Measurements from ENCODE around the gene KDM4F. TPM values are rescaled to one million over a fixed set of nuclear protein-coding genes. Genes with fewer than 3 reads are reported as not detected.

The KDM4F gene
- total and polyA plus RNA-seq, 2 donors (not counting 3 experiments of a cell fraction or from before 2014, with no cell fraction given) = not detected

DNA sequence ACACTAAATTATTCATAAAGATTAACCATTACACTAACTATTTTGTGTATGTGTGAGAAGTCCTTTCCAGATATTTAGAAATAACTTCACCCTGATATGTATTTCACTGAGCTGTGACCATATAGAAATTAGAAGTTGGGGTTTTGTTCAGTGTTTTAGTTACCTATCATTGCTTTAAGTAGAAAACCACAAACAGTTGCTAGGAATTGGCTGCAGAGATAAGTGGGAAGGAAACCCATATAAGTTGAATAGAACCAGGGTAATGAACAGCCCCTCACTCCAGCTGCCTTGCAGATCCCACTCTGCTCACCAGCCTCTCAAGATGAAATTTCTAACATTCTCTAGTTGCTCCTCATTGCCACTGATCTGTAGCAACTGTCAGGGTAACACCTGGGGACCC lies 27.8 kb downstream of the KDM4F start:
- H2AFZ ChIP-seq (ENCODE audit: low read depth, low read length) = no peak overlapping the region
- H3K9me1 ChIP-seq (replicated peaks; ENCODE audit: control insufficient read depth, extremely low read depth, insufficient read depth, low read length) = no peaks in the 10 kb centered on the region
- intact Hi-C loops (cut with micrococcal nuclease) (no loop called here), dilution Hi-C loops (cut with MboI; ENCODE audit: extremely low pct_ligation_motif_present, low sequenced_read_pairs) (no loop called here)
- ChIA-PET CTCF (interaction anchor here (0.9 to 4.3 kb wide), 10 partner anchors 8 to 74 kb away, joined by 3 to 20 read pairs (median 4); partner anchors contain the start of genes ENDOD1 and SRSF8), POLR2A (no interaction called here)
- FAIRE-seq (no peak), DNase-seq (ENCODE audit: low read depth, low spot score) (no peak)
- no peaks in the 10 kb centered on the region for H3K27me3 ChIP-seq (ENCODE audit: control insufficient read depth in 2 of 2, insufficient read depth in 2 of 2, low read length in 2 of 2)
- no peaks in the 10 kb centered on the region for H3K79me2 ChIP-seq (ENCODE audit: control insufficient read depth, insufficient read depth, low read length)
- H3K4me3 ChIP-seq (replicated peaks in 1 of 3; ENCODE audit: insufficient read depth in 1 of 3, low read depth in 1 of 3, low read length in 3 of 3) = no peak overlapping the region
- BruUV-seq (replicated peaks) = no TSS peak
- no peak for TF ChIP-seq EZH2 (IDR thresholded peaks at IDR 0.05; ENCODE audit: borderline replicate concordance, low read depth, low read length, severe bottlenecking)
- no peak for TF ChIP-seq JUN (IDR thresholded peaks at IDR 0.05; ENCODE audit: borderline replicate concordance, insufficient read depth, insufficient read length, low read depth)
- no peak for TF ChIP-seq POLR2AphosphoS5 (IDR thresholded peaks at IDR 0.05; ENCODE audit: insufficient read depth, low read depth, low read length)
- no peaks in the 10 kb centered on the region for H3K36me3 ChIP-seq (ENCODE audit: control insufficient read depth in 2 of 2, extremely low read depth in 1 of 2, insufficient read depth in 2 of 2, low read length in 2 of 2)
- H3K9ac ChIP-seq (replicated peaks; ENCODE audit: extremely low read depth, insufficient read depth, low read length) = no peak overlapping the region
- peaks cover 18% of the 10 kb centered on the region for H3K4me1 ChIP-seq (ENCODE audit: control insufficient read depth, extremely low read depth, insufficient read depth, low read length)
- H3K9me3 ChIP-seq (replicated peaks; ENCODE audit: control insufficient read depth, insufficient read depth, low read length) = no peaks in the 10 kb centered on the region
- no peak overlapping the region for H3K27ac ChIP-seq (ENCODE audit: insufficient read depth, low read depth, low read length)
- H4K20me1 ChIP-seq (replicated peaks; ENCODE audit: control insufficient read depth, extremely low read depth, insufficient read depth, low read length) = no peaks in the 10 kb centered on the region
- no peak overlapping the region for H3K4me2 ChIP-seq (ENCODE audit: insufficient read depth, low read length)

DNA sequence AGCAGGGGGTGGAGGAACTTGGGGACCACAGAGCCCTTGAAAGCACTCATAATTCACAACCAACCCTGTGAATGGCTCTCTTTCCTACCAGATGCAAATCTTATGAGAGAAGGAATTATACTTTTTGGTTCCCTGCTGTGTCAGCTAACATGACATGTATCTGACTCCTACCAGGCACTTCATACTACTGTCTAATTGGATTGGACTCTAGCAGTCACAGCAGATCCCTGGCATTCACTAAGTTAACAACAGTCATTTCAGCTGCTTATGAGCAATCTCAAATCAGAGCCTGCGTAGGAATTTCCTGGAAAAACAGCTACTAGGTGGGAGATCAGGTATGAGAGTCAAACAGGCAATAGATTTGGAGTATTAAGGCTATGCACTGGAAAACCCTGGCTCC lies 29.3 kb downstream of the KDM4F start:
- FAIRE-seq = no peak

More for the DNA sequence above, 29.3 kb downstream of the KDM4F start:
- no TSS peak for BruUV-seq (replicated peaks)
- dilution Hi-C loops (cut with MboI; ENCODE audit: extremely low pct_ligation_motif_present, low sequenced_read_pairs) (no loop called here), intact Hi-C loops (cut with micrococcal nuclease) (no loop called here)
- no peak overlapping the region for H3K4me3 ChIP-seq (replicated peaks in 1 of 3; ENCODE audit: insufficient read depth in 1 of 3, low read depth in 1 of 3, low read length in 3 of 3)
- no peak overlapping the region for H3K4me2 ChIP-seq (ENCODE audit: insufficient read depth, low read length)
- H4K20me1 ChIP-seq (replicated peaks; ENCODE audit: control insufficient read depth, extremely low read depth, insufficient read depth, low read length) = no peaks in the 10 kb centered on the region
- CTCF ChIA-PET = interaction anchor here (1.0 to 1.5 kb wide), 2 partner anchors 10 to 11 kb away, joined by 3 to 4 read pairs; partner anchors contain the start of gene SRSF8
- no peaks in the 10 kb centered on the region for H3K27me3 ChIP-seq (ENCODE audit: control insufficient read depth in 2 of 2, insufficient read depth in 2 of 2, low read length in 2 of 2)
- peaks cover 18% of the 10 kb centered on the region for H3K4me1 ChIP-seq (ENCODE audit: control insufficient read depth, extremely low read depth, insufficient read depth, low read length)
- no peak overlapping the region for H3K9ac ChIP-seq (replicated peaks; ENCODE audit: extremely low read depth, insufficient read depth, low read length)
- POLR2A ChIA-PET = no interaction called here
- H3K9me1 ChIP-seq (replicated peaks; ENCODE audit: control insufficient read depth, extremely low read depth, insufficient read depth, low read length) = no peaks in the 10 kb centered on the region
- no peak overlapping the region for H3K27ac ChIP-seq (ENCODE audit: insufficient read depth, low read depth, low read length)
- no peaks in the 10 kb centered on the region for H3K36me3 ChIP-seq (ENCODE audit: control insufficient read depth in 2 of 2, extremely low read depth in 1 of 2, insufficient read depth in 2 of 2, low read length in 2 of 2)
- no peak overlapping the region for H2AFZ ChIP-seq (ENCODE audit: low read depth, low read length)
- no peak for DNase-seq (ENCODE audit: low read depth, low spot score)
- no peaks in the 10 kb centered on the region for H3K79me2 ChIP-seq (ENCODE audit: control insufficient read depth, insufficient read depth, low read length)
- no peaks in the 10 kb centered on the region for H3K9me3 ChIP-seq (replicated peaks; ENCODE audit: control insufficient read depth, insufficient read depth, low read length)
- TF ChIP-seq EZH2 (IDR thresholded peaks at IDR 0.05; ENCODE audit: borderline replicate concordance, low read depth, low read length, severe bottlenecking) (no peak), POLR2A (IDR thresholded peaks at IDR 0.05; ENCODE audit: low read depth, low read length) (no peak), MYC (IDR thresholded peaks at IDR 0.05; ENCODE audit: low read depth, low read length) (no peak)
- TF ChIP-seq, protein P1, sequence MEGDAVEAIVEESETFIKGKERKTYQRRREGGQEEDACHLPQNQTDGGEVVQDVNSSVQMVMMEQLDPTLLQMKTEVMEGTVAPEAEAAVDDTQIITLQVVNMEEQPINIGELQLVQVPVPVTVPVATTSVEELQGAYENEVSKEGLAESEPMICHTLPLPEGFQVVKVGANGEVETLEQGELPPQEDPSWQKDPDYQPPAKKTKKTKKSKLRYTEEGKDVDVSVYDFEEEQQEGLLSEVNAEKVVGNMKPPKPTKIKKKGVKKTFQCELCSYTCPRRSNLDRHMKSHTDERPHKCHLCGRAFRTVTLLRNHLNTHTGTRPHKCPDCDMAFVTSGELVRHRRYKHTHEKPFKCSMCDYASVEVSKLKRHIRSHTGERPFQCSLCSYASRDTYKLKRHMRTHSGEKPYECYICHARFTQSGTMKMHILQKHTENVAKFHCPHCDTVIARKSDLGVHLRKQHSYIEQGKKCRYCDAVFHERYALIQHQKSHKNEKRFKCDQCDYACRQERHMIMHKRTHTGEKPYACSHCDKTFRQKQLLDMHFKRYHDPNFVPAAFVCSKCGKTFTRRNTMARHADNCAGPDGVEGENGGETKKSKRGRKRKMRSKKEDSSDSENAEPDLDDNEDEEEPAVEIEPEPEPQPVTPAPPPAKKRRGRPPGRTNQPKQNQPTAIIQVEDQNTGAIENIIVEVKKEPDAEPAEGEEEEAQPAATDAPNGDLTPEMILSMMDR (IDR thresholded peaks at IDR 0.05; ENCODE audit: extremely low read depth in 1 of 2, insufficient read depth in 1 of 2, low read depth in 1 of 2, low read length in 2 of 2) = no peak
- TF ChIP-seq, protein P2, sequence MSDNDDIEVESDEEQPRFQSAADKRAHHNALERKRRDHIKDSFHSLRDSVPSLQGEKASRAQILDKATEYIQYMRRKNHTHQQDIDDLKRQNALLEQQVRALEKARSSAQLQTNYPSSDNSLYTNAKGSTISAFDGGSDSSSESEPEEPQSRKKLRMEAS (IDR thresholded peaks at IDR 0.05; ENCODE audit: insufficient read depth, insufficient read length) = no peak

Measured in endothelial cell of umbilical vein (primary cell).